GM19239 (cell line): ENCODE measurements around the gene C21orf58.

Source experiments
- DNase-seq: peaks from one replicate; pipeline ENCODE4 v3.0.0; 2011; ENCODE audit warnings: low spot score; ENCODE audit not compliant: insufficient read length
- FAIRE-seq: peaks from 2 replicates; lab custom pipeline; 2011; peaks lifted over from hg19 to GRCh38; lab: Jason Lieb, UNC

Gene C21orf58

DNA sequence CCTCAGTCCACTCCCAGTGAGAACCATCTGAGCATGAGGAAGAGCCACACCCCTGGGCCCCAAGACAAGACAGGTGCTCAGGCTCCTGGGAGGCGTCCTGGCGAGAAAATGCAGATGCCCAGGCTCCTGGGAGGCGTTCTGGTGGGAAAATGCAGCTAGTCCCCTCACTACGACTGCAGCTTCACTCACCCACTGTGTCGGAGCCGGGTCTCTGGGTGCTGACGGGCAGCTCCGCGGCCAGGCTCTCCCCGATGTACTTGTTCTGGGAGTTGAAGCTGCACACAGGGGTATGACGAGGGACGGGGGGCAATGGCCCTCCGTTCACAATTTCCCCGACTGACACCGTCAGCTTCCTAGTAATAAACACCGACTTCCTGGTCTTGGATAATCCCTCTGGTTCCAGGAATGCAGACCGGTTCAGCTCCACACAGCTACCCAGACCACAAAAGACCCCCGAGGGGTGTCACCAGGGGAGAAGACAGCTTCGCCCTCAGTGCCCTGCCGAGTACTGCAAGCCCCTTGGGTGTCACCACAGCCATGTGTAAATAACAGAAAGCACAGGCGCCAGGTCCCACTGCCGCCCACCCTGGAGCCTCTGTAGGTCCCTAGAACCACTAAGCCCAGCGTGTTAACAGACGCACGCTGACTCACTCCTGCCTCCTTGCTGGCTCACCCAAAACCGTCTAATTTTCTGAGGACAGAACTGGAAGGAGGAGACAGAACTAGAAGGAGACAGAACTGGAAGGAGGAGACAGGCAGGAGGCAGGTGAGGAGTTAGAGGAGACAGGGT, 57.7 kb downstream of the C21orf58 start:
- DNase-seq (no peak), FAIRE-seq (no peak)

DNA sequence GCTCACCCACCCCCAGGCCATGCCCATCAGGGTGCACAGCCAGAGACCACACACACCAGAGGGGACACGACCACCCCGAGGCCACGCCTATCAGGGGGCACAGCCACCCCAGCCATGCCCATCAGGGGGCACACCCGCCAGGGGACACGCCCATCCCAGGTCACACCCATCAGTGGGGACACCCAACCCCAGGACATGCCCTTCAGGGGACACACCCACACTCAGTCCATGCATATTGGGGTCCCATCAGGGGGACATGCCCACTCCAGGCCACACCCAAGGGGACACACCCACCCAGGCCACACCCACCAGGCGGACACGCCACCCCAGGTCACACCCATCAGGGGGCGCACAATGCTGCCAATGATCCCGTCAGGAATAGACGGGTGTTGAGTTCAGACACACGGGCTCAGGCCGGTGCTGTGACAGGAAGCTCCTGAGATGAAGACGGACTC, 59.0 kb downstream of the C21orf58 start:
- no peak for FAIRE-seq
- DNase-seq = no peak

DNA sequence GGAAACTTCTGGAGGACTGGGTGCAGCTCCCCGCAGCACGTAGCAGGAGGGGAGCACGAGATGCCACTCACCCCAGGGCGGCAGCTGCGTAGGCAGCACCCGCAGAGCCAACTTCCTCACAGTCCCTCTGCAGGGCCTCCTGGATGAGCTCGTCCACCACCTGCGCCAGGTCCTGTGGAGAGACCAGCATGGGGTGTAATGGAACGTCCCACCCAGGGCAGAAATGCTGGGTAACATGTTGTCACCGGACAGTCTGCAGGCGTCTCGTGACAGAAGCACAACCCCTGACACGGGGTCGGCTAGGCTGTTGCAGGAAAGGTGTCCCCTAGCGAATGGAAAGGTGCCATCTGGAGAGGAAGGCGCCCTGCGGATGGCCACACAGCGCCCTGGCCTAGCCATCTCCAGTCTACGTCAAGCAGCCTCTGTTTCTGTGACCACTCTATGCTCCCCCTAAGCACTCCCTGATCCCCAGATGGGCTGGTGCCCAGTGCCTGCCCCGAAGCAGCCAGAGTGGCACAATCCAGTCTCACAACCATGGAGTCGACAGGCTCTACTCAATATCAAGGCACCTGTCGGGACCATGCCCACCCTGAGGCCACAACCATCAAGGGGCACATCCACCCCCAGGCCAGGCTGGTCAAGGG, 59.5 kb downstream of the C21orf58 start:
- FAIRE-seq = no peak
- no peak for DNase-seq

DNA sequence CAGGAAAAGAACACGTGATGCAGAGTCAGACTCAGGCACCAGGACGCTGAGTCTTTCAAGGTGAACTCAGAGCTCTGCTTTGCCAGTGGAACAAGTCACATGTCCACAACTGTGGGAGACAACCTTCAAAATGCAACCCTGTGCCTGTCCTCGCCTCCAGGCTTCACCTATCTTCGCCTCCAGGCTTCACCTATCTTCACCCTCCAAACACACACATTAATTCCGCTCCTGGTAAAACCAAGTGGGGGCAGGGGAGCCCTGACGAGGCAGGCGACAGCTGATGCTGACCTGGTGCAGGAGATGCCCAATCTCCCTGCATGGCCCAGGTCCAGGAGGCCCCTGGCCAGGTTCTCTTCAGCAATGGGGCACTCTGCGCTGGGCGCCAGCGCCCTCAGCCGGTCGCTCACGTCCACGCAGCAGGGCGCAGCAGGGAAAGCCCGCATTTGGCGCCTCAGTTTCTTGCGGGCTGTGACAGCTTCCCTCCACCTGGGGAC, 67.1 kb downstream of the C21orf58 start:
- DNase-seq = no peak
- no peak for FAIRE-seq

DNA sequence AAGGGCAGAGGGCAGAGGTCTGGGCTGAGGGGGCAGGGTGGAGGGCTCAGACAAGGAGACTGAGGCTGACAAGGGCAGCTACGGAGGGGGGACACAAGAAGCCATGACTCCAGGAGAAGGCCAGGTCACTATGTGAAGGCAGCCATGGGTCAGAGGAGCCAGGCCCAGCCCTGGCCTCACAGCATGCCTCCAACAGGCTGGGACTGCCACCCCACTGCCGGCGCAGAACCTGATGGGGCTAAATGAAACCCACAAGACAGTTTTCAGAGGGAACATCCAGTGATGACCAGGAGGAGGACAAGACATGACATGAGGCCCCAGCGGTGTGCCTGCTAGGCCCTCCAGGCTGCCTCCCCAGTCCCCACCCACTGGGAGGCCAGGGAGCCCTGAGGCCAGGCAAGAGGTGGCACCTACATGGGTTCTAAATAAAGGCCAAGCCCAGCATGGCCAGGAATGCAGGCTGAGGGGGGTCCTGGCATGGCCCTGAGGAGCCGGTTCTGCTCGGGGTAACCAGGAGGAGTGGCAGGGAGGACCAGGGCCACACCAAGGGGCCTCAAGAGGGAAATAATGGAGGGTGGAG, 67.8 kb downstream of the C21orf58 start:
- DNase-seq (no peak), FAIRE-seq (no peak)

DNA sequence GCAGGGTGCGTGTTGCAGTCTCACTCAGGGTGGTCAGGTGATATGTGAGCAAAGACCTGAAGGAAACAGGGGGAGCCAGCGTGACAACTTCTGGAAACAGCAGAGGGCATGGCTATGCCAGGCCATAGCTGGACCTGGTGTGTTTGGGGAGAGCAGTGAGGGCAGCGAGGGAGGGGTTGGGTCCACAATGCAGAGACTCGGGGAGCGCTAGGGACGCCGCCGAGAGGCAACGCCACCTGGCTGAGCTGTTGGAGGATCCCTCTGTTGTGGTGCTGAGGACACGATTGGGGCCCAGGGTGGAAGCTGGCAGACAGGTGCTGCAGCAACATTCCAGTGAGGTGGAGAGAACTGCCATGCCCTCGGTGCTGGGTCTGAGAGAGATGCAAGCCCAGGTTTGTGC, 68.5 kb downstream of the C21orf58 start:
- no peak for FAIRE-seq
- no peak for DNase-seq

DNA sequence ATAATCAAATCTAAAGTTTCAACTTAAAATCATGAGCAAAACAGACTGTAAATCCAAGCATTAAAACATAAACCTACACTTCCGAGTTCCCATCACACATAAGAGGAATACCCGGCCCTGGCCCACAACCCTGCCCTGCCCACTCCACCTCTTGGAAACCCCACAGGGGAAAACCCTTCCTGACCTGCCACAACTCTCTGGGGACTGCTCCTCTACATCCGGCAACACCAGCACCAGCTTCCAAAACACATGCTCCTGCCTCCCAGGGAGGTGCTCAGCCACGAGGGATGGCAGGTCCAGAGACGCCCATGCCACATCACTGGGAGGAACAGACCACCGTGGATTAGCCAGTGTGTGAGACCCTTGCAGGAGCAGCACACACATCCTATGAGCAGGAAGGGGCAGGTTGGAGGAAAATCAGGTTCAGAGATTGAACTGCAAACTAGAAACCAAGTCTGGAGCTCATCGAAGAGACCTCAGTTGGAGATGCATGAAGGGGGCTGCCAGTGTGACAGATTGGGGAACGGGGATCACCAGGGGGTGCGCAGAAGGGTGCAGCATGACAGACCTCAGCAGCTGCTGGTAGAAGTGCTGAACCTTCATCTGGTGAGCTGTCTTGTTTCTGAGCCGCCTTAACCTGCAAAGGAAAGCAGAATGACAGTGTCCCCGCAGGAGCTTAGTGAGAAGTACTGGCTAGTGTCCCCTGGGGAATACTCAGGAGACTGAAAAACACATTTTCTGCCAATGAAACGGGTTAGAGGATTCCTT, 69.3 kb downstream of the C21orf58 start:
- no peak for FAIRE-seq
- peak; percentile 66 for DNase-seq

DNA sequence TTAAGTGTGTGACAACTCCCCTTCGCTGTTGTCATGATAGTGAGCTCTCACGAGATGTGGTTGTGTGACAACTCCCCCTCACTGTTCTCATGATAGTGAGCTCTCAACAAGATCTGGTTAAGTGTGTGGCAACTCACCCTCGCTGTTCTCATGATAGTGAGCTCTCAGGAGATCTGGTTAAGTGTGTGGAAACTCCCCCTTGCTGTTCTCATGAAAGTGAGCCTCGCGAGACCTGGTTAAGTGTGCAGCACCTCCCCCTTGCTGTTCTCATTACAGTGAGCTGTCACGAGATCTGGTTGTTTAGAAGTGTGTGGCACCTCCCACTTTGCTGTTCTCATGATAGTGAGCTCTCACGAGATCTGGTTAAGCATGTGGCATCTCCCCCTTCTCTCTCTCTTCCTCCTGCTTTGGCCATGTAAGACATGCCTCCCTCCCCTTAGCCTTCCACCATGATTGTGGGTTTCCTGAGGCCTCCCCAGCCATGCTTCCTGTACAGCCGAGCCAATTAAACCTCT, 70.0 kb downstream of the C21orf58 start:
- FAIRE-seq = peak; percentile 89
- no peak for DNase-seq

DNA sequence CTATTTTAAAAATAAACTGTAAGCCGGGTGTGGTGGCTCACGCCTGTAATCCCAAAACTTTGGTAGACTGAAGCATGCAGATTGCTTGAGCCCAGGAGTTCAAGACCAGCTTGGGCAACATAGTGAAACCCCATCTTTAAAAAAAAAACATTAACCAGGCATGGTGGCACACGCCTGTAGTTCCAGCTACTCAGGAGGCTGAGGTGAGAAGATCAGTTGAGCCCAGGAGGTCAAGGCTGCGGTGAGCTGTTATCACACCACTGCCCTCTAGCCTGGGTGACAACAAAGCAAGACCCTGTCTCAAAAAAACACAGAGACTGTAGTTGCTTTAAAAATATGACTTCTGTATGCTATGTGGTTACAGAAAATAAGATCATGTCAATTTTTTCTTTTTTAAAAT, 70.8 kb downstream of the C21orf58 start:
- FAIRE-seq = no peak

More for the DNA sequence above, 70.8 kb downstream of the C21orf58 start:
- no peak for DNase-seq
